GM19099 (cell line): ENCODE measurements around the gene NXPH1.

Experiments
- POLR2A ChIP-seq: IDR thresholded peaks from 3 replicates; pipeline ENCODE4 v1.6.1; 2011; ENCODE audit warnings: low read depth; ENCODE audit not compliant: insufficient read length; ENCODE audit errors: extremely low read depth

The NXPH1 gene

GRCh38 chr7:8423057-8423456 is 10.4 kb upstream of the NXPH1 start:
- no peak for TF ChIP-seq POLR2A

- TF ChIP-seq POLR2A: no peak
Observed at GRCh38 chr7:8425223-8425622, 8.2 kb upstream of the NXPH1 start.

- no peak for TF ChIP-seq POLR2A
Observed at GRCh38 chr7:8430643-8431042, 2.8 kb upstream of the NXPH1 start.

GRCh38 chr7:8434290-8435002 is 1.0 kb downstream of the NXPH1 start:
- TF ChIP-seq POLR2A: no peak

- no peak for TF ChIP-seq POLR2A
Observed at GRCh38 chr7:8435095-8435494, 1.7 kb downstream of the NXPH1 start.

GRCh38 chr7:8435590-8436545 is 2.5 kb downstream of the NXPH1 start:
- no peak for TF ChIP-seq POLR2A

- TF ChIP-seq POLR2A: no peak
Observed at GRCh38 chr7:8436965-8437364, 3.6 kb downstream of the NXPH1 start.

- no peak for TF ChIP-seq POLR2A
Observed at GRCh38 chr7:8437606-8438005, 4.2 kb downstream of the NXPH1 start.

- no peak for TF ChIP-seq POLR2A
Observed at GRCh38 chr7:8440670-8441069, 7.3 kb downstream of the NXPH1 start.

- no peak for TF ChIP-seq POLR2A
Observed at GRCh38 chr7:8441106-8441965, 7.9 kb downstream of the NXPH1 start.

GRCh38 chr7:8442051-8442813 is 8.8 kb downstream of the NXPH1 start:
- no peak for TF ChIP-seq POLR2A

GRCh38 chr7:8442814-8443304 is 9.4 kb downstream of the NXPH1 start:
- TF ChIP-seq POLR2A: no peak

- no peak for TF ChIP-seq POLR2A
Observed at GRCh38 chr7:8443576-8444467, 10.4 kb downstream of the NXPH1 start.
